Measurements from ENCODE around the gene ADISSP. TPM values are rescaled to one million over a fixed set of nuclear protein-coding genes. Genes with fewer than 3 reads are reported as not detected.

ADISSP gene
- total RNA-seq, 1 donor from 2014 or later = 48.4 TPM

- Histone ChIP-seq H3K9me3 (no peaks in the 10 kb centered on the region), H3K27me3 (peaks cover 8% of the 10 kb centered on the region), H3K4me3 (no peak overlapping the region), H3K36me3 (no peaks in the 10 kb centered on the region), H3K27ac (no peak overlapping the region), H3K4me1 (no peaks in the 10 kb centered on the region)
- intact Hi-C loops (cut with DNase I) = no loop called here
- TF ChIP-seq, protein P1, sequence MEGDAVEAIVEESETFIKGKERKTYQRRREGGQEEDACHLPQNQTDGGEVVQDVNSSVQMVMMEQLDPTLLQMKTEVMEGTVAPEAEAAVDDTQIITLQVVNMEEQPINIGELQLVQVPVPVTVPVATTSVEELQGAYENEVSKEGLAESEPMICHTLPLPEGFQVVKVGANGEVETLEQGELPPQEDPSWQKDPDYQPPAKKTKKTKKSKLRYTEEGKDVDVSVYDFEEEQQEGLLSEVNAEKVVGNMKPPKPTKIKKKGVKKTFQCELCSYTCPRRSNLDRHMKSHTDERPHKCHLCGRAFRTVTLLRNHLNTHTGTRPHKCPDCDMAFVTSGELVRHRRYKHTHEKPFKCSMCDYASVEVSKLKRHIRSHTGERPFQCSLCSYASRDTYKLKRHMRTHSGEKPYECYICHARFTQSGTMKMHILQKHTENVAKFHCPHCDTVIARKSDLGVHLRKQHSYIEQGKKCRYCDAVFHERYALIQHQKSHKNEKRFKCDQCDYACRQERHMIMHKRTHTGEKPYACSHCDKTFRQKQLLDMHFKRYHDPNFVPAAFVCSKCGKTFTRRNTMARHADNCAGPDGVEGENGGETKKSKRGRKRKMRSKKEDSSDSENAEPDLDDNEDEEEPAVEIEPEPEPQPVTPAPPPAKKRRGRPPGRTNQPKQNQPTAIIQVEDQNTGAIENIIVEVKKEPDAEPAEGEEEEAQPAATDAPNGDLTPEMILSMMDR (IDR thresholded peaks at IDR 0.05) = no peak
- no peak for DNase-seq (ENCODE audit: low spot score in 2 of 2)
These were observed 37.6 kb downstream of the ADISSP start for GRCh38 chr20:3729811-3730540.

DNA sequence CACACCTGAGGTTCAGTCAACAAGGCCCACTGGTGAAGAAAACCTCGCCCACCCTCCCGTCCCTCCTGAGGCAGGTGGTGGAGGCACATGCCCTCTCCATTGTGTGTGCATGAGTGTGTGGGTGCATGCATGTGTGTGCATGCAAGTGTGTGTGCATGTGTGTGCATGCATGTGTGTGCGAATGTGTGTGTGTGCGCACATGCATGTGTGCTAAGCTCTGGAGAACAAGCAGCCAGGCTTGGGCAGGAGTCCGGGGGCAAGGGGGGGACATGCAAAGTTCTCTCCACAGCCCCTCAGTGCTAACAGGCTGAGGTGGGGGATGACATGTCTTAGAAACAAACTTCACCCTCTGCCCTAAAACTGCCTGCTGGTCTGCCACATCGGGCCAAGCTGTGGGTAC, 38.2 kb downstream of the ADISSP start:
- intact Hi-C loops (cut with DNase I) = no loop called here
- Histone ChIP-seq H3K27ac (no peak overlapping the region), H3K36me3 (no peaks in the 10 kb centered on the region), H3K27me3 (peaks cover 8% of the 10 kb centered on the region), H3K4me3 (no peak overlapping the region), H3K4me1 (no peaks in the 10 kb centered on the region), H3K9me3 (no peaks in the 10 kb centered on the region)
- no peak for DNase-seq (ENCODE audit: low spot score in 2 of 2)
- TF ChIP-seq, protein P1 (IDR thresholded peaks at IDR 0.05) = no peak

DNA sequence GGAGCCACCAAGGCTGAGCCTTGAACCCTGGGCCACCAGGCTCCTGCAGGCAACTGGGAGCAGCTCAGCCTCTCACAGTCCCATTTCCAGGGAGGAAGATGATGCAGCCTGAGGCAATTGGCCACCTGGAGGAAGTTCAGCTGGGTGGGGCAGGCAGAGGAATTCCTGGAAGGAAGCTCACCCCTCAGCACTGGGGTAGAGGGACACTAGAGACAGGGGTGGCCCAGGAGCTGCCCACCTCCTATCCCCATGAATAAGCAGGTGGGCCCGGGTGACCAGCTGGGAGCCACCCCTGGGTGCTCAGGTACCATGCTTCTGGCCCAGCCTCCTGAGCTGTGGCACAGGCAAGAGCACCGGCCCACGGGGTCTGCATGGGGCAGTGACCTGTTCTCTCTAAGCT, 38.7 kb downstream of the ADISSP start:
- no peak overlapping the region for H3K4me3 ChIP-seq
- H3K27ac ChIP-seq = no peak overlapping the region
- intact Hi-C loops (cut with DNase I) = no loop called here
- TF ChIP-seq, protein P1 (IDR thresholded peaks at IDR 0.05) = no peak
- H3K9me3 ChIP-seq = no peaks in the 10 kb centered on the region
- H3K27me3 ChIP-seq = peaks cover 8% of the 10 kb centered on the region
- H3K4me1 ChIP-seq = no peaks in the 10 kb centered on the region
- DNase-seq (ENCODE audit: low spot score in 2 of 2) = no peak
- no peaks in the 10 kb centered on the region for H3K36me3 ChIP-seq

DNA sequence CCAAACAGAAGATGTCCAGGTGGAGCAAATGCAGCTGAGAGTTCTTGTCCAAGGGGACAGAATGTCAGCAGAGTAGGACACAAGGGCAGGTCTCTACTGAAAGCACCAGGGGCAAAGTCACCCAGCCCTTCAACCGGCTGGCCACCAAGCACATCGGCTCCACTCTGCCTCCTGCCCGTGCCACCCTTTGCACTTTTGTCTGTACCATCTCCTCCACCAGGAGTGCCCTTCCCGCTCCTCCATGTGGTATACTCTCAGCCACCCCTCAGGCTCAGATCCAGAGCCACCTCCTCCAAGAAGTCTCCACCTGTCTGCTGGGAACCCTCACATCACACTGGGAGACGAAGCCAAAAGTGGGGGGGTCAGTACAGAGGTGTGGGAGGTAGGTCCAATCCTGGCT, 39.2 kb downstream of the ADISSP start:
- TF ChIP-seq, protein P1 (IDR thresholded peaks at IDR 0.05) = no peak
- no peaks in the 10 kb centered on the region for H3K9me3 ChIP-seq

DNA sequence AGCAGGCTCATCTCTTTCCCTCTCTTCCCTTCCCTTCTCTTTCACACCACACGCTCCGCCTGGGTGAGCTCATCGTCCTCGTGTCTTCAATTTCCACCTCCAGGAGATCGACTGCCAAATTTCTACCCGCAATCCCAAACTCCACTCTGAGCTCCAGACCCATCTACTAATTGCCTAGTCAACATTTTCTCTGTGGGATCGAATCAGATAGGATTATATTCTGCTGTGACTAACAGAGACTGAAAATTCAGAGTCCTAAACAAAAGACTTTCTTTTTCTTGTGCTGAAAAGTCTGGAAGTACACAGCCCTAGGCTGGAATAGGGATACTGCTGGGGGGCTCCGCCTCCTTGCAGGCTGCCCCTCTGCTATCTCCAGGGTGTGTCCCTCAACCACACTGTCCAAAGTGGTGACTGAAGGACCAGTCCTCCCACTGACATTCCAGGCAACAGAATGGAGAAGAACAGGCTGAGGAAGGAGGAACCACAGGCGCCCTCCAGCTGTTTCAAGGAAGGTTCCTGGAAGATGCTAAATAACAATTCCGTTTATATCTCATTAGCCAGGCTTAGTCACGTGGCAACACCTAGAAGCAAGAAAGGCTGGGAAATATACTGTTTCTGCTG, 40.0 kb downstream of the ADISSP start:
- DNase-seq (ENCODE audit: low spot score in 2 of 2) = no peak
- Histone ChIP-seq H3K27ac (no peak overlapping the region), H3K4me3 (no peak overlapping the region)

More for the DNA sequence above, 39.2 kb downstream of the ADISSP start:
- DNase-seq (ENCODE audit: low spot score in 2 of 2) = no peak
- no peak overlapping the region for H3K4me3 ChIP-seq
- H3K4me1 ChIP-seq = no peaks in the 10 kb centered on the region
- no peak overlapping the region for H3K27ac ChIP-seq
- H3K36me3 ChIP-seq = no peaks in the 10 kb centered on the region
- H3K27me3 ChIP-seq = peaks cover 8% of the 10 kb centered on the region
- intact Hi-C loops (cut with DNase I) = no loop called here

More for the DNA sequence above, 40.0 kb downstream of the ADISSP start:
- intact Hi-C loops (cut with DNase I) = no loop called here
- Histone ChIP-seq H3K27me3 (peaks cover 8% of the 10 kb centered on the region), H3K4me1 (no peaks in the 10 kb centered on the region), H3K36me3 (no peaks in the 10 kb centered on the region), H3K9me3 (no peaks in the 10 kb centered on the region)
- TF ChIP-seq, protein P1 (IDR thresholded peaks at IDR 0.05) = no peak
